Astrocyte (in vitro differentiated cells and primary cell): ENCODE results near the gene SCGB1C1. TPM values are rescaled to one million over a fixed set of nuclear protein-coding genes. Genes with fewer than 3 reads are reported as not detected.

ENCODE experiments used
- DNase-seq: peaks from one replicate; pipeline ENCODE4 v3.0.0-alpha.2; 2010; ENCODE audit warnings: low read depth
- FAIRE-seq: peaks from 2 replicates; lab custom pipeline; 2011; peaks lifted over from hg19 to GRCh38; lab: Jason Lieb, UNC
- H2AFZ ChIP-seq: 2 replicates; pipeline ENCODE4 v1.6.0; 2012; ENCODE audit warnings: low read depth, low read length, inconsistent platforms
- H3K27ac ChIP-seq: 2 replicates; pipeline ENCODE4 v1.5.1; 2011; ENCODE audit warnings: low read depth, low read length, inconsistent platforms
- H3K27me3 ChIP-seq: 2 replicates; pipeline ENCODE4 v1.6.0; 2011; ENCODE audit warnings: low read length, inconsistent platforms; ENCODE audit not compliant: insufficient read depth
- H3K36me3 ChIP-seq: 2 replicates; pipeline ENCODE4 v1.5.1; 2011; ENCODE audit warnings: low read length, inconsistent platforms; ENCODE audit not compliant: insufficient read depth
- H3K4me1 ChIP-seq: 2 replicates; pipeline ENCODE4 v1.5.1; 2011; ENCODE audit warnings: low read length, inconsistent platforms; ENCODE audit not compliant: insufficient read depth
- H3K4me2 ChIP-seq: 2 replicates; pipeline ENCODE4 v1.6.0; 2012; ENCODE audit warnings: low read length, inconsistent platforms
- H3K4me3 ChIP-seq: 2 replicates; pipeline ENCODE4 v1.5.1; 2011; ENCODE audit warnings: low read depth, mild to moderate bottlenecking, low read length, inconsistent platforms; ENCODE audit not compliant: insufficient read depth
- H3K79me2 ChIP-seq: 2 replicates; pipeline ENCODE4 v1.6.0; 2012; ENCODE audit warnings: mild to moderate bottlenecking, low read length, inconsistent platforms; ENCODE audit not compliant: insufficient read depth
- H3K9ac ChIP-seq: 2 replicates; pipeline ENCODE4 v1.6.0; 2012; ENCODE audit warnings: mild to moderate bottlenecking, low read length, inconsistent platforms
- H3K9me3 ChIP-seq: 2 replicates; pipeline ENCODE4 v1.5.1; 2012; ENCODE audit warnings: low read depth, mild to moderate bottlenecking, low read length, inconsistent platforms; ENCODE audit not compliant: insufficient read depth
- H4K20me1 ChIP-seq: 2 replicates; pipeline ENCODE4 v1.6.0; 2012; ENCODE audit warnings: low read length, inconsistent platforms; ENCODE audit not compliant: insufficient read depth
- H3K27ac Mint-ChIP-seq: one replicate; pipeline ENCODE4 v1.8.0; 2021; ENCODE audit warnings: mild to moderate bottlenecking, mixed read lengths; ENCODE audit not compliant: unreplicated experiment
- H3K27me3 Mint-ChIP-seq: one replicate; pipeline ENCODE4 v1.8.0; 2021; ENCODE audit warnings: low read depth, mixed read lengths; ENCODE audit not compliant: unreplicated experiment
- H3K36me3 Mint-ChIP-seq: one replicate; pipeline ENCODE4 v1.8.0; 2021; ENCODE audit warnings: low read depth, mixed read lengths; ENCODE audit not compliant: unreplicated experiment
- H3K4me1 Mint-ChIP-seq: one replicate; pipeline ENCODE4 v1.8.0; 2021; ENCODE audit warnings: low read depth, mixed read lengths; ENCODE audit not compliant: unreplicated experiment
- H3K4me3 Mint-ChIP-seq: one replicate; pipeline ENCODE4 v1.8.0; 2021; ENCODE audit warnings: mild to moderate bottlenecking, moderate library complexity, mixed read lengths; ENCODE audit not compliant: unreplicated experiment
- H3K9me3 Mint-ChIP-seq: one replicate; pipeline ENCODE4 v1.8.0; 2021; ENCODE audit warnings: mild to moderate bottlenecking, mixed read lengths; ENCODE audit not compliant: unreplicated experiment
- EZH2 ChIP-seq: IDR thresholded peaks from 2 replicates; pipeline ENCODE4 v1.6.1; 2012; ENCODE audit warnings: mild to moderate bottlenecking, low read length, inconsistent platforms; ENCODE audit not compliant: insufficient read depth
- total RNA-seq: library from RNA; stranded (reverse); gene quantifications from 2 replicates; pipeline ENCODE4 v1.2.1, GENCODE V29; 2021
- TF ChIP-seq, protein P1 (sequence below): IDR thresholded peaks from 2 replicates; pipeline ENCODE4 v1.5.1; 2011; ENCODE audit warnings: low read depth, mild to moderate bottlenecking, inconsistent platforms, low read length, moderate library complexity; ENCODE audit not compliant: insufficient read depth

Gene SCGB1C1
- total RNA-seq, 1 donor from 2014 or later, result not detected

DNA sequence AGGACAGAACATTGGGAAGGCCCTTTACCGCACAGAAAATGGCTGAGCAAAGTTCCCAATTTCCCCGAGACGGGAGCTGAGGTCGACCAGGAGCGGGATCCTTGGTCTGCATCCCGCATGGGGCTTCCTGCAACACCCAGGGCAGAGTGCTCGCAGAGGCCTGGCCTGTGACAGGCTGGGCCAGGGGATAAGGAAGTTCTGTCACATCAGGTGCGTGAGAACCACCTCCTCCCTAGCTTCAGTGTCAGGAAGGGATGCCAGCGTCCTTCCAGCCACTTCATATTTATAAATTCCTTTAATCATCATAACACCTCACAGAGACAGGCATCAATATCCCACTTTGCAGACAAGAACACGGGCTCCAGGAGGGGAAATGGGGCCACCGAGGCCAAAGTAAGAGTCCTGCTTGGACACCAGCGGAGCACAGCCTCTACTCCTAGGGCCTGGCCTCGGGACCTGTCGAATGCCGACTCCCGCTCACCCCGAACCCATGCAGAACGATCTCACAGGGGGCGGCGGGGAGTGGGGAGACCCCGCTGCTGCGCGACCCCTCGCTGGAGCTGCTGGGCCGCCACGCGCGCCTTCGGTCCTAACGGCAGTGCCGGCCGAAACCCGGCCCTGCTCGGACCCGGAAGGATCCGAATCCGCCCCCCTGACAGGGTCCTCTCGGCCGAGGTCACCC, 13.8 kb downstream of the SCGB1C1 start:
- Histone ChIP-seq H2AFZ (peak overlapping the region; percentile 72), H3K4me3 (peak overlapping the region; percentile 86), H3K9me3 (no peaks in the 10 kb centered on the region), H3K27me3 (no peaks in the 10 kb centered on the region), H3K9ac (peak overlapping the region; percentile 97), H3K27ac (peak overlapping the region; percentile 95), H4K20me1 (peaks cover 79% of the 10 kb centered on the region), H3K4me2 (peak overlapping the region; percentile 97), H3K4me1 (peaks cover 33% of the 10 kb centered on the region), H3K79me2 (peaks cover 87% of the 10 kb centered on the region), H3K36me3 (peaks cover 20% of the 10 kb centered on the region)
- no peak for FAIRE-seq
- Mint-ChIP-seq H3K4me1 (peaks cover 54% of the 10 kb centered on the region), H3K27ac (peak overlapping the region; percentile 98), H3K27me3 (no peaks in the 10 kb centered on the region), H3K4me3 (peak overlapping the region; percentile 99), H3K9me3 (no peaks in the 10 kb centered on the region), H3K36me3 (peaks cover 27% of the 10 kb centered on the region)
- DNase-seq, result no peak
- TF ChIP-seq, protein P1, sequence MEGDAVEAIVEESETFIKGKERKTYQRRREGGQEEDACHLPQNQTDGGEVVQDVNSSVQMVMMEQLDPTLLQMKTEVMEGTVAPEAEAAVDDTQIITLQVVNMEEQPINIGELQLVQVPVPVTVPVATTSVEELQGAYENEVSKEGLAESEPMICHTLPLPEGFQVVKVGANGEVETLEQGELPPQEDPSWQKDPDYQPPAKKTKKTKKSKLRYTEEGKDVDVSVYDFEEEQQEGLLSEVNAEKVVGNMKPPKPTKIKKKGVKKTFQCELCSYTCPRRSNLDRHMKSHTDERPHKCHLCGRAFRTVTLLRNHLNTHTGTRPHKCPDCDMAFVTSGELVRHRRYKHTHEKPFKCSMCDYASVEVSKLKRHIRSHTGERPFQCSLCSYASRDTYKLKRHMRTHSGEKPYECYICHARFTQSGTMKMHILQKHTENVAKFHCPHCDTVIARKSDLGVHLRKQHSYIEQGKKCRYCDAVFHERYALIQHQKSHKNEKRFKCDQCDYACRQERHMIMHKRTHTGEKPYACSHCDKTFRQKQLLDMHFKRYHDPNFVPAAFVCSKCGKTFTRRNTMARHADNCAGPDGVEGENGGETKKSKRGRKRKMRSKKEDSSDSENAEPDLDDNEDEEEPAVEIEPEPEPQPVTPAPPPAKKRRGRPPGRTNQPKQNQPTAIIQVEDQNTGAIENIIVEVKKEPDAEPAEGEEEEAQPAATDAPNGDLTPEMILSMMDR, result no peak
- no peak for TF ChIP-seq EZH2

DNA sequence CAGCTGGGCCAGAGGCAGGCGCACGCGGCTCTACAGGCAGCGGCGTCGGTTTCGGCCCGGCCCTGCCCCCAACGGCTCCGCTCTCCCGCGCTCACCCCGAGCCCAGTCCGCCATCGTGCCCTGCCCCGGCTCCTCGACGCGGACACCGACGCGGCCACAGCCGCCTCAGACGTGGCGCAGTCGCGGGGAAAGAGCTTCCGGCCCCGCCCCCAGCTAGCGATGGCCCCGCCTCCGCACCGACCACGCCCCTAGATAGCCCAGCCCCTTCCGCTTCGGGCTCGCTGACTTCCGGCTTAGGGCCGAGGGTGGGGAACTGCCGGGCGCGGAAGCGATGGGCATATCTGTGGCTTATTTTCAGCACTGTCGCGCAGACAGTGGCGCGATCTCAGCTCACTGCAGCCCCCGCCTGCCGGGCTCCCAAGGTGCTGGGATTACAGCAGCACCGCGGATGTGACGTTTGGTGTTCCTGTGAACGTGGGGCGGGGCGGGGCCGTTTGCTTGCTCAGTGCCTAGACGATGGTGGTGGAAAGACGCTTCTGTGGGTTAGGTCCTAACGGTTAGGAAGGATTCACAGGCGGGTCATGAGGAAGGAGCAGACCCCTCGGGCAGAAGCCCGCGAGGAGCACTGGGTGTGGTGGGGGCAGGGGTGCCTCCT, 14.5 kb downstream of the SCGB1C1 start, which contains the start of the genes BET1L and RIC8A:
BET1L (minus strand) TSS at position 192 of the 655 bp plus-strand sequence; CDS start at position 114, 78 bp downstream.
RIC8A (plus strand) TSS at position 501 of the 655 bp plus-strand sequence. CDS start 1,147 bp downstream, outside the sequence.
- peaks cover 33% of the 10 kb centered on the region for H3K4me1 ChIP-seq
- peak within 1 kb of the TSS; percentile 95 for H3K27ac ChIP-seq
- Mint-ChIP-seq H3K27ac (peak within 1 kb of the TSS; percentile 100), H3K27me3 (no peaks in the 10 kb centered on the region), H3K9me3 (no peaks in the 10 kb centered on the region), H3K4me1 (peaks cover 56% of the 10 kb centered on the region), H3K4me3 (peak within 1 kb of the TSS; percentile 99), H3K36me3 (peaks cover 27% of the 10 kb centered on the region)
- TF ChIP-seq EZH2, result no peak
- TF ChIP-seq, protein P1, result no peak
- peaks cover 94% of the 10 kb centered on the region for H3K79me2 ChIP-seq
- H3K4me2 ChIP-seq, result peak within 1 kb of the TSS; percentile 97
- H3K9ac ChIP-seq, result peak within 1 kb of the TSS; percentile 97
- DNase-seq (peak; percentile 99), FAIRE-seq (no peak)
- H3K27me3 ChIP-seq, result no peaks in the 10 kb centered on the region
- H3K9me3 ChIP-seq, result no peaks in the 10 kb centered on the region
- H2AFZ ChIP-seq, result peak within 1 kb of the TSS; percentile 72
- H3K4me3 ChIP-seq, result peak within 1 kb of the TSS; percentile 86
- peaks cover 26% of the 10 kb centered on the region for H3K36me3 ChIP-seq
- peaks cover 79% of the 10 kb centered on the region for H4K20me1 ChIP-seq
